AML-193 (cell line): ENCODE measurements around the gene TARDBP.
"Not testable (repeated sequence)": the region's sequence is repeated elsewhere in the genome, so short reads cannot be mapped to it uniquely, and the experiment has no call there.

ENCODE experiments used
- DNase-seq, 2 experiments: peaks; one replicate each; lab custom pipeline; 2025; lab: John Stamatoyannopoulos, UW

Gene TARDBP

GRCh38 chr1:10992864-10993263 lies 19.6 kb upstream of the TARDBP start:
- DNase-seq = no peak

GRCh38 chr1:10996100-10996499 lies 16.4 kb upstream of the TARDBP start:
- no peak for DNase-seq

GRCh38 chr1:11000526-11000925 lies 11.9 kb upstream of the TARDBP start:
- no peak for DNase-seq

- peak in 1 of 2 experiments; percentile 49 for DNase-seq
These were observed 692 bp downstream of the TARDBP start for GRCh38 chr1:11013160-11013531.

- DNase-seq = not testable (repeated sequence)
These were observed 6.9 kb downstream of the TARDBP start for GRCh38 chr1:11019358-11019757.

GRCh38 chr1:11019971-11020370 lies 7.5 kb downstream of the TARDBP start:
- DNase-seq = no peak

GRCh38 chr1:11023201-11023600 lies 10.7 kb downstream of the TARDBP start:
- DNase-seq = no peak

GRCh38 chr1:11024154-11024873 lies 11.9 kb downstream of the TARDBP start:
- no peak for DNase-seq

- no peak for DNase-seq
These were observed 12.4 kb downstream of the TARDBP start for GRCh38 chr1:11024874-11025203.

- no peak for DNase-seq
These were observed 13.2 kb downstream of the TARDBP start for GRCh38 chr1:11025618-11026017.

GRCh38 chr1:11026052-11026451 lies 13.6 kb downstream of the TARDBP start:
- no peak for DNase-seq

GRCh38 chr1:11026903-11027302 lies 14.4 kb downstream of the TARDBP start:
- no peak for DNase-seq

- no peak for DNase-seq
These were observed 14.9 kb downstream of the TARDBP start for GRCh38 chr1:11027316-11027715.

GRCh38 chr1:11028018-11028417 lies 15.6 kb downstream of the TARDBP start:
- DNase-seq = no peak

GRCh38 chr1:11030865-11031264 lies 18.4 kb downstream of the TARDBP start:
- DNase-seq = no peak

- DNase-seq = no peak
These were observed 19.3 kb downstream of the TARDBP start for GRCh38 chr1:11031624-11032262.

- DNase-seq = not testable (repeated sequence)
These were observed 24.7 kb downstream of the TARDBP start for GRCh38 chr1:11037019-11037739.

GRCh38 chr1:11037740-11038182 lies 25.3 kb downstream of the TARDBP start:
- DNase-seq = peak; percentile 77 to 79

GRCh38 chr1:11039351-11040104 lies 27.1 kb downstream of the TARDBP start:
- DNase-seq = no peak

GRCh38 chr1:11040105-11040429 lies 27.6 kb downstream of the TARDBP start:
- DNase-seq = not testable (repeated sequence)

- DNase-seq = no peak
These were observed 28.6 kb downstream of the TARDBP start for GRCh38 chr1:11041048-11041447.

GRCh38 chr1:11042065-11042464 lies 29.6 kb downstream of the TARDBP start:
- no peak for DNase-seq
